Measurements from ENCODE around the gene GDF15.

Gene GDF15

GRCh38 chr19:18366021-18366435 is 19.9 kb upstream of the GDF15 start:
- H3K4me2 ChIP-seq (ENCODE audit: low read length, poor library complexity, severe bottlenecking): no peak overlapping the region
- peaks cover 24% of the 10 kb centered on the region for H3K4me1 ChIP-seq (ENCODE audit: control insufficient read depth, insufficient read depth, low read depth, low read length)
- H4K91ac ChIP-seq (ENCODE audit: low read length): peak overlapping the region; percentile 31
- H2BK12ac ChIP-seq (ENCODE audit: low read length in 2 of 2): peak overlapping the region; percentile 73 to 99
- peaks cover 12% of the 10 kb centered on the region for H3K79me1 ChIP-seq (replicated peaks; ENCODE audit: low read length, poor library complexity, severe bottlenecking)
- H2BK5ac ChIP-seq (ENCODE audit: low read depth, low read length, poor library complexity, severe bottlenecking): peak overlapping the region; percentile 93
- H3K27me3 ChIP-seq (ENCODE audit: control insufficient read depth in 1 of 2, insufficient read depth in 1 of 2, low read length in 2 of 2): no peaks in the 10 kb centered on the region
- H3K4ac ChIP-seq (ENCODE audit: low read depth in 1 of 2, low read length in 2 of 2): peak overlapping the region; percentile 69 to 99
- WGBS: 100% methylated on average over 1 of the region's 2 CpGs
- no peaks in the 10 kb centered on the region for H3K9me3 ChIP-seq (ENCODE audit: control insufficient read depth, low read length)
- H2BK120ac ChIP-seq (ENCODE audit: low read depth, low read length): peak overlapping the region; percentile 95
- H2AFZ ChIP-seq (ENCODE audit: low read depth, low read length): no peak overlapping the region
- H3K14ac ChIP-seq (ENCODE audit: low read length in 2 of 2): peak overlapping the region in 1 of 2 experiments; percentile 4
- H3K27ac ChIP-seq (ENCODE audit: low read length, poor library complexity, severe bottlenecking): peak overlapping the region; percentile 100
- peak overlapping the region; percentile 91 to 97 for H3K18ac ChIP-seq (ENCODE audit: low read depth in 1 of 2, low read length in 2 of 2)
- H4K8ac ChIP-seq (ENCODE audit: low read length): peak overlapping the region; percentile 74
- no peak for DNase-seq
- H3K36me3 ChIP-seq (ENCODE audit: control insufficient read depth in 1 of 2, insufficient read depth in 2 of 2, low read depth in 1 of 2, low read length in 2 of 2): peaks cover 25 to 36% of the 10 kb centered on the region in 2 experiments
- H2BK15ac ChIP-seq (ENCODE audit: low read depth, poor library complexity, severe bottlenecking): peak overlapping the region; percentile 1
- H3K9ac ChIP-seq (ENCODE audit: low read length): peak overlapping the region; percentile 88
- no peak overlapping the region for H3K4me3 ChIP-seq (ENCODE audit: insufficient read depth in 1 of 2, low read depth in 1 of 2, low read length in 2 of 2)
- H3K23ac ChIP-seq (ENCODE audit: low read length in 2 of 2): no peak overlapping the region
- H2AK5ac ChIP-seq (ENCODE audit: low read length, severe bottlenecking): peak overlapping the region; percentile 94

GRCh38 chr19:18368504-18369222 is 17.3 kb upstream of the GDF15 start:
- no peak overlapping the region for H3K14ac ChIP-seq (ENCODE audit: low read length in 2 of 2)
- H3K9ac ChIP-seq (ENCODE audit: low read length): no peak overlapping the region
- H4K8ac ChIP-seq (ENCODE audit: low read length): peak overlapping the region; percentile 92
- H3K4me3 ChIP-seq (ENCODE audit: insufficient read depth in 1 of 2, low read depth in 1 of 2, low read length in 2 of 2): no peak overlapping the region
- peak overlapping the region; percentile 99 for H2AK5ac ChIP-seq (ENCODE audit: low read length, severe bottlenecking)
- H3K36me3 ChIP-seq (ENCODE audit: control insufficient read depth in 1 of 2, insufficient read depth in 2 of 2, low read depth in 1 of 2, low read length in 2 of 2): peaks cover 8 to 17% of the 10 kb centered on the region in 2 experiments
- H3K27ac ChIP-seq (ENCODE audit: low read length, poor library complexity, severe bottlenecking): peak overlapping the region; percentile 25
- peak overlapping the region; percentile 98 to 99 for H2BK12ac ChIP-seq (ENCODE audit: low read length in 2 of 2)
- no peak overlapping the region for H2AFZ ChIP-seq (ENCODE audit: low read depth, low read length)
- peaks cover 27% of the 10 kb centered on the region for H3K4me1 ChIP-seq (ENCODE audit: control insufficient read depth, insufficient read depth, low read depth, low read length)
- H3K79me1 ChIP-seq (replicated peaks; ENCODE audit: low read length, poor library complexity, severe bottlenecking): peaks cover 7% of the 10 kb centered on the region
- no peaks in the 10 kb centered on the region for H3K27me3 ChIP-seq (ENCODE audit: control insufficient read depth in 1 of 2, insufficient read depth in 1 of 2, low read length in 2 of 2)
- no peak overlapping the region for H3K23ac ChIP-seq (ENCODE audit: low read length in 2 of 2)
- peak overlapping the region; percentile 54 for H2BK5ac ChIP-seq (ENCODE audit: low read depth, low read length, poor library complexity, severe bottlenecking)
- peak overlapping the region; percentile 84 for H2BK15ac ChIP-seq (ENCODE audit: low read depth, poor library complexity, severe bottlenecking)
- H3K4me2 ChIP-seq (ENCODE audit: low read length, poor library complexity, severe bottlenecking): no peak overlapping the region
- H2BK120ac ChIP-seq (ENCODE audit: low read depth, low read length): peak overlapping the region; percentile 86
- no peaks in the 10 kb centered on the region for H3K9me3 ChIP-seq (ENCODE audit: control insufficient read depth, low read length)
- no peak for DNase-seq
- H3K4ac ChIP-seq (ENCODE audit: low read depth in 1 of 2, low read length in 2 of 2): peak overlapping the region; percentile 83 to 95
- 82% methylated on average over 15 of the region's 15 CpGs for WGBS
- peak overlapping the region; percentile 94 for H4K91ac ChIP-seq (ENCODE audit: low read length)
- H3K18ac ChIP-seq (ENCODE audit: low read depth in 1 of 2, low read length in 2 of 2): peak overlapping the region; percentile 31 to 81

GRCh38 chr19:18373407-18373891 is 12.5 kb upstream of the GDF15 start:
- Histone ChIP-seq H2BK12ac (ENCODE audit: low read length in 2 of 2) (peak overlapping the region; percentile 70 to 99), H3K36me3 (ENCODE audit: control insufficient read depth in 1 of 2, insufficient read depth in 2 of 2, low read depth in 1 of 2, low read length in 2 of 2) (peaks cover 0 to 10% of the 10 kb centered on the region in 2 experiments), H2AK5ac (ENCODE audit: low read length, severe bottlenecking) (peak overlapping the region; percentile 84), H3K9ac (ENCODE audit: low read length) (peak overlapping the region; percentile 87), H3K9me3 (ENCODE audit: control insufficient read depth, low read length) (no peaks in the 10 kb centered on the region), H2BK120ac (ENCODE audit: low read depth, low read length) (peak overlapping the region; percentile 82), H3K18ac (ENCODE audit: low read depth in 1 of 2, low read length in 2 of 2) (peak overlapping the region; percentile 96 to 98), H3K4me3 (ENCODE audit: insufficient read depth in 1 of 2, low read depth in 1 of 2, low read length in 2 of 2) (no peak overlapping the region), H2AFZ (ENCODE audit: low read depth, low read length) (no peak overlapping the region), H3K4ac (ENCODE audit: low read depth in 1 of 2, low read length in 2 of 2) (peak overlapping the region; percentile 89 to 99), H3K79me1 (replicated peaks; ENCODE audit: low read length, poor library complexity, severe bottlenecking) (peaks cover 4% of the 10 kb centered on the region), H2BK15ac (ENCODE audit: low read depth, poor library complexity, severe bottlenecking) (peak overlapping the region; percentile 83), H3K4me1 (ENCODE audit: control insufficient read depth, insufficient read depth, low read depth, low read length) (peaks cover 27% of the 10 kb centered on the region), H3K23ac (ENCODE audit: low read length in 2 of 2) (peak overlapping the region in 1 of 2 experiments; percentile 94), H3K27ac (ENCODE audit: low read length, poor library complexity, severe bottlenecking) (peak overlapping the region; percentile 99), H2BK5ac (ENCODE audit: low read depth, low read length, poor library complexity, severe bottlenecking) (peak overlapping the region; percentile 98), H4K8ac (ENCODE audit: low read length) (peak overlapping the region; percentile 96), H3K27me3 (ENCODE audit: control insufficient read depth in 1 of 2, insufficient read depth in 1 of 2, low read length in 2 of 2) (no peaks in the 10 kb centered on the region), H3K4me2 (ENCODE audit: low read length, poor library complexity, severe bottlenecking) (no peak overlapping the region), H4K91ac (ENCODE audit: low read length) (peak overlapping the region; percentile 99), H3K14ac (ENCODE audit: low read length in 2 of 2) (peak overlapping the region in 1 of 2 experiments; percentile 96)
- over 99% methylated on average over 3 of the region's 4 CpGs for WGBS
- no peak for DNase-seq

Data from mesenchymal stem cell (in vitro differentiated cells and primary cell).